Suprapubic skin (tissue), 4 donors: ENCODE measurements around the gene ASPM. TPM values are rescaled to one million over a fixed set of nuclear protein-coding genes. Genes with fewer than 3 reads are reported as not detected.

Experiments used
- DNase-seq, 2 donors: peaks; one replicate each; pipeline ENCODE4 v3.0.0-alpha.2; 2019; ENCODE audit warnings: low spot score in 2 of 2
- H3K27ac ChIP-seq: fragments of 200-600 bp; sonication (generic); one replicate; pipeline ENCODE4 v1.5.1; 2019
- H3K27me3 ChIP-seq: fragments of 200-600 bp; sonication (generic); one replicate; pipeline ENCODE4 v1.5.1; 2019
- H3K36me3 ChIP-seq: fragments of 200-600 bp; sonication (generic); one replicate; pipeline ENCODE4 v1.5.1; 2019
- H3K4me1 ChIP-seq: fragments of 200-600 bp; sonication (generic); one replicate; pipeline ENCODE4 v1.5.1; 2019
- H3K4me3 ChIP-seq: fragments of 200-600 bp; sonication (generic); one replicate; pipeline ENCODE4 v1.5.1; 2019; ENCODE audit warnings: mild to moderate bottlenecking
- H3K9me3 ChIP-seq: fragments of 200-600 bp; sonication (generic); one replicate; pipeline ENCODE4 v1.5.1; 2019
- CTCF ChIP-seq, 2 donors: fragments of 200-600 bp in 1 of 2; fragments of 450-650 bp in 1 of 2; sonication (generic) in 1 of 2; IDR thresholded peaks; one replicate each; pipeline ENCODE4 v1.5.1; 2016 to 2019; ENCODE audit warnings: antibody characterized with exemption in 2 of 2, mild to moderate bottlenecking in 1 of 2, moderate library complexity in 1 of 2
- EP300 ChIP-seq: sonication (generic); formaldehyde crosslinking; IDR thresholded peaks from one replicate; pipeline ENCODE4 v1.6.1; 2017; ENCODE audit warnings: antibody characterized with exemption
- POLR2A ChIP-seq, 2 donors: fragments of 450-650 bp; IDR thresholded peaks; one replicate each; pipeline ENCODE4 v1.6.1; 2017; ENCODE audit warnings: antibody characterized with exemption in 2 of 2, mild to moderate bottlenecking in 2 of 2, moderate library complexity in 2 of 2
- POLR2AphosphoS5 ChIP-seq, 3 donors: sonication (generic); formaldehyde crosslinking; IDR thresholded peaks; one replicate each; pipeline ENCODE4 v1.6.1; 2017; ENCODE audit warnings: antibody characterized with exemption in 3 of 3
- WGBS: methylation state at CpG from one replicate; pipeline ENCODE4 v1.1.5; 2018; 5-methylcytosine and 5-hydroxymethylcytosine counted together
- total RNA-seq, 4 donors: library from RNA; depleted of rRNA; stranded (reverse); fragments of >200 nt; gene quantifications; one replicate each; pipeline ENCODE4 v1.1.0, GENCODE V29; 2016

Gene ASPM
- total RNA-seq, 4 donors from 2014 or later = 3.6 to 13.0 (median 5.6) TPM

GRCh38 chr1:197081117-197081753, 65.2 kb downstream of the ASPM start:
- TF ChIP-seq POLR2A (IDR thresholded peaks at IDR 0.05) = no peak
- TF ChIP-seq CTCF (IDR thresholded peaks at IDR 0.05) = no peak
- TF ChIP-seq POLR2AphosphoS5 (IDR thresholded peaks at IDR 0.05) = no peak
- no peak for TF ChIP-seq EP300
- Histone ChIP-seq H3K9me3 (peaks cover 6% of the 10 kb centered on the region), H3K27me3 (no peaks in the 10 kb centered on the region), H3K4me3 (no peak overlapping the region), H3K36me3 (peaks cover 3% of the 10 kb centered on the region), H3K4me1 (no peaks in the 10 kb centered on the region), H3K27ac (no peak overlapping the region)
- 94% methylated on average over 5 of the region's 5 CpGs for WGBS
- DNase-seq = no peak

DNA sequence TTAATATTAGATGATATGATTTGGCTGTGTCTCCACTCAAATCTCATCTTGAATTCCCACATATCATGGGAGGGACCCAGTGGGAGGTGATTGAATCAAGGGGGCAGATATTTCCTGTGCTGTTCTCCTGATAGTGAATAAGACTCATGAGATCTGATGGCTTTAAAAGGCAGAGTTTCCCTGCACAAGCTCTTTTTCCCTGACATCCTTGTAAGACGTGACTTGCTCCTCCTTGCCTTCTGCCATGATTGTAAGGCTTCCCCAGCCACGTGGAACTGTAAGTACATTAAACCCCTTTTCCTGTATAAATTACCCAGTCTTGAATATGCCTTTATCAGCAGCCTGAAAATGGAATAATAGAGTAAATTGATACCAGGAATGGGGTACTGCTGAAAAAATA, 66.1 kb downstream of the ASPM start:
- no peaks in the 10 kb centered on the region for H3K4me1 ChIP-seq
- H3K27ac ChIP-seq = no peak overlapping the region
- TF ChIP-seq POLR2AphosphoS5 (IDR thresholded peaks at IDR 0.05) = no peak
- TF ChIP-seq POLR2A (IDR thresholded peaks at IDR 0.05) = no peak
- TF ChIP-seq CTCF (IDR thresholded peaks at IDR 0.05) = no peak
- no peak for TF ChIP-seq EP300
- no peak for DNase-seq
- WGBS = 76% methylated on average over 2 of the region's 2 CpGs
- H3K4me3 ChIP-seq = no peak overlapping the region
- H3K9me3 ChIP-seq = peaks cover 6% of the 10 kb centered on the region
- no peaks in the 10 kb centered on the region for H3K27me3 ChIP-seq
- H3K36me3 ChIP-seq = peaks cover 3% of the 10 kb centered on the region

DNA sequence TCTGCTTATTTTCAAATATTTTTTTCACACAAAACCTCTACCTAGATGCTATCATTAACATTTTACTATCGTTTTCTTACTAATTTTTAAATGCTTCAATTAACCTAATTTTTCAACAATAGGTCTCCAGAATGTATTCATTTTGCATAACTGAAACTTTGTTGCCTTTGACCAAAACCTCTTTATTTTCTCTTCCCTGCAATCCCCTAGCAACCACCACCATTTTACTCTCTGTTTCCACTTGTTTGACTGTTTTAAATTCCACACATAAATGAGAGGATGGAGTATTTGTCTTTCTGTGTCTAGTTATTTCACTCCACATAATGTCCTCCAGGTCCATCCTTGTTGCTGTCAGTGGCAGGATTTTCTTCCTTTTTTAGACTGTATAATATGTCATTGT, 69.9 kb downstream of the ASPM start:
- TF ChIP-seq EP300 (no peak), POLR2AphosphoS5 (IDR thresholded peaks at IDR 0.05) (no peak), CTCF (IDR thresholded peaks at IDR 0.05) (no peak), POLR2A (IDR thresholded peaks at IDR 0.05) (no peak)
- H3K4me3 ChIP-seq = no peak overlapping the region
- DNase-seq = no peak
- no peaks in the 10 kb centered on the region for H3K36me3 ChIP-seq
- WGBS = 78% methylated on average over 1 of the region's 1 CpG
- no peak overlapping the region for H3K27ac ChIP-seq
- no peaks in the 10 kb centered on the region for H3K27me3 ChIP-seq
- H3K9me3 ChIP-seq = peaks cover 6% of the 10 kb centered on the region
- no peaks in the 10 kb centered on the region for H3K4me1 ChIP-seq

DNA sequence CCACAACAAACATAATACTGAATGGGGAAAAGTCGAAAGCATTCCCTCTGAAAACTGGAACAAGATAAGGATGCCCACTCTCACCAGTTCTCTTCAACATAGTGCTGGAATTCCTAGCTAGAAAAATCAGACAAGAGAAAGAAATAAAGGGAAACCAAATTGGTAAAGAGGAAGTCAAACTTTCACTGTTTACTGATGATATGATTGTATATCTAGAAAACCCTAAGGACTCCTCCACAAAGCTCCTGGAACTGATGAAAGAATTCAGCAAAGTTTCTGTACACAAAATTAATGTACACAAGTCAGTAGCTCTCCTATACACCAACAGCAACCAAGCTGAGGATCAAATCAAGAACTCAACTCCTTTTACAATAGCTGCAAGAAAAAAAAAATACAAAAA, 72.5 kb downstream of the ASPM start:
- no peaks in the 10 kb centered on the region for H3K9me3 ChIP-seq
- no peaks in the 10 kb centered on the region for H3K27me3 ChIP-seq
- 84% methylated on average over 1 of the region's 1 CpG for WGBS
- H3K4me3 ChIP-seq = no peak overlapping the region
- no peak for DNase-seq
- no peaks in the 10 kb centered on the region for H3K4me1 ChIP-seq
- no peaks in the 10 kb centered on the region for H3K36me3 ChIP-seq
- TF ChIP-seq POLR2A (IDR thresholded peaks at IDR 0.05) (no peak), POLR2AphosphoS5 (IDR thresholded peaks at IDR 0.05) (no peak), EP300 (no peak), CTCF (IDR thresholded peaks at IDR 0.05) (no peak)
- no peak overlapping the region for H3K27ac ChIP-seq

GRCh38 chr1:197067457-197067818, 79.0 kb downstream of the ASPM start:
- no peak overlapping the region for H3K4me3 ChIP-seq
- no peaks in the 10 kb centered on the region for H3K9me3 ChIP-seq
- no peaks in the 10 kb centered on the region for H3K27me3 ChIP-seq
- TF ChIP-seq CTCF (IDR thresholded peaks at IDR 0.05) (no peak), EP300 (no peak), POLR2A (IDR thresholded peaks at IDR 0.05) (no peak), POLR2AphosphoS5 (IDR thresholded peaks at IDR 0.05) (no peak)
- H3K36me3 ChIP-seq = no peaks in the 10 kb centered on the region
- no peaks in the 10 kb centered on the region for H3K4me1 ChIP-seq
- no peak for DNase-seq
- no peak overlapping the region for H3K27ac ChIP-seq
